GM18505 (cell line): ENCODE data around the gene MOB1B.
"Not testable (repeated sequence)": the region's sequence is repeated elsewhere in the genome, so short reads cannot be mapped to it uniquely, and the experiment has no call there.

Source experiments
- ATAC-seq: cut with Tn5 transposase; IDR thresholded peaks from one replicate; pipeline ENCODE4 v1.9.1; 2021; ENCODE audit not compliant: unreplicated experiment
- POLR2A ChIP-seq: IDR thresholded peaks from 4 replicates; pipeline ENCODE4 v1.6.1; 2011; ENCODE audit warnings: borderline replicate concordance; ENCODE audit not compliant: insufficient read depth, insufficient read length; ENCODE audit errors: extremely low read depth

MOB1B gene

DNA sequence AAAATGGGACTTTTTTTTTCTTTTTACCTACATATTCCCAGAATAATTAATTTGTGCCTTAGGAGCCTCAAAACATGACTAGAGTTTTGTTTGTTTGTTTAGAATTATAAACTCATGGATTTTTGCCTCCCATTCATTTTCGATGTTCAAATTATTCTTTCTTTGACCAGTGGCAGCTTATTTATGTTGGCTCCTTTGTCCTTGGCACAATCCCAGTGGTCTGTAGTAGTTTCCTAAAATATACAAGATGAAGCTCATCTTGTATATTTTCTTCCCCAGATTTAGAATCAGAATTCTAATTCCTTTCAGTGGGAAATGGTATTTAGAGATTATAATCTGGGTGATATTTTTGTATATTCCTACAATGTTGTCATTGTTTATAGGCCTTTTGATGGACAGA lies 118.4 kb downstream of the MOB1B start:
- TF ChIP-seq POLR2A: no peak
- ATAC-seq: no peak

DNA sequence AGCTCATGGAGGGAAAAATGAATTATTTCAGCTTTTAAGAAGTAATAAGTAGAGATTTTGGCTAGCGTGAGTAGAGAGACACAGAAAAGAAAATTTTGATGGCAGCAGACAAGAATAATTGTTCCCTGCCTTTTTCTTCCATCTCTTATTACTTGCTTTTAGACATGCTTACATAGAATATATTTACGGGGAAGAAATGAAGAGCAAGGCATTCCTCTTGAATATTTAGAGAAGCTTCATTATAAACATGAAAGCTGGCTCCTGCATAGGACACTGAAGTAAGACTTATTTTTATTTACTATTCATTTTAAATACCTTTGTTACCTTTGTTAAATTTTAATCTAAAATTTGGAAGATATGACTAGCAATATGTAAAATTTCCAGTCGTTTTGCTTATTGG lies 123.5 kb downstream of the MOB1B start:
- no peak for TF ChIP-seq POLR2A
- no peak for ATAC-seq

DNA sequence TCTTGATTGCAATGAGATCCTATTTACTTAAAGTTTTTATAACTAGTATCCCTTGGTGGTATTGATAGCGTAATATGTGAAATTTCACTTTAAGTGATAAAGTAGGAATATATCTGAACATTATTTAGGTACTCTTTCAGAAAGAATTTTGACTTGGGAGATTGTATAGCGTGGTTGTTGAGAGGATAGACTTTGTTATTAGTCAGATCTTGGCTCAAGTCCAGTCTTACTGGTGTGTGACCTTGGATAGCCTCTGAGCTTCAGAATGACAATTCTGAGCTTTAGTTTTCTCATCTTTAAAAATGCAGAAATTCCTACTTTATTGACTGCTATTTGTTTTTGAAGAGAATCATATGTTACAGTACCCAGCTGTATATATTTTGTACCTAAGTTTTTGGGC lies 123.9 kb downstream of the MOB1B start:
- no peak for ATAC-seq
- TF ChIP-seq POLR2A: no peak

DNA sequence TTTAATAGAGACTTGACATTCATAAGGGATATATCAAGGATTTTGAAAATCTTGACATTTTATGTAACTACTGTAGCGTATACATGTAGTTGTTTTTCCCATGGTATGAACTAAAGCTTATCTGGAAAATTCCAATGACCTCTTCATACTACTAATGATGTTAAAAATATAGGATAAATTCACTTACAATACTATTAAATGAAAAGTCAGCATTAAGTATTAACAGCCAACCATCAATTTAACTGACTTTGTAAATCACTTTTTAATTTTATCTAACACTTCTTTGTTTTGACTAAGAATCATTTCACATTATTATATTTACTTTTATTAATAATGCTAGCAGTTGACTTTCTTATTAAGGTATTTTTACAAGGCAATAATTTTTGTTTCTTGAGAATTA lies 125.4 kb downstream of the MOB1B start:
- no peak for TF ChIP-seq POLR2A
- ATAC-seq: no peak

DNA sequence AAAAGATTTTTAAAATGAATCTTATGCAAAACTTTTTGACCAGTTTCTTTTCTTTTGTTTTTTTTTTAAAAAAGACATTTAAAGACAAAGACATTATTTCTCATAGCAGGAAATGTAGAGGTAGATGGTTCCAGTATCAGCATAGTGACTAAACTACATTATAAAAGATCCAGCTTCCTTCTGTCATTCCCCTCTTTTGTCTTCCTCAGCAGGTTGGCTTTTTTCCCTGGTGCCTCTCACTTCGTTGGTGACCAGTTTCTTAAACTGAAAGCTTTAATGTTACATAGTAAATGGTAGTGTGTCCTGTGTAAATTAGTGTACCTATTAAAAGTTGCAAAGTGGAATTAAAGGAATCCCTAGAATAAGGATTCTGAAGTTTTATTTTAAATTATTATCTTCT lies 127.3 kb downstream of the MOB1B start:
- no peak for ATAC-seq
- TF ChIP-seq POLR2A: no peak

DNA sequence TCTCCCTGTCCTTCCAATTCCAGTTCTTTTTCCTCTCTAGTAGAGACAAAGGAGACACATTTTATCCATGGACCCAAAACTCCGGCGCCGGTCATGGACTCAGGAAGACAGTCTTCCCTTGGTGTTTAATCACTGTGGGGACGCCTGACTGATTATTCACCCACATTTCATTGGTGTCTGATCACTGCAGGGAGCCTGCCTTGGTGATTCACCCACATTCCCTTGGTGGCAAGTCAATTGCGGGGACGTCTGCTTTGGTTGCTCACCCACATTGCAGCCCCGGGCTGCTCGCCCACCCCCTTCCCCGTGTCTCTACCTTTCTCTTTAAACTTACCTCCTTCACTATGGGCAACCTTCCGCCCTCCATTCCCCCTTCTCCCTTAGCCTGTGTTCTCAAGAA lies 129.9 kb downstream of the MOB1B start:
- ATAC-seq: not testable (repeated sequence)
